CD14-positive monocyte (primary cell): ENCODE measurements around the gene TBL3. TPM values are rescaled to one million over a fixed set of nuclear protein-coding genes. Genes with fewer than 3 reads are reported as not detected.

Experiments
- DNase-seq, 3 donors: peaks; one replicate each; pipeline ENCODE4 v3.0.0-alpha.2; 2011 to 2022
- H2AFZ ChIP-seq: 2 replicates; pipeline ENCODE4 v1.6.0; 2012; ENCODE audit warnings: mild to moderate bottlenecking, low read depth, low read length, inconsistent platforms; ENCODE audit not compliant: insufficient read depth, poor library complexity, severe bottlenecking
- H3K27ac ChIP-seq, 2 donors: 1 replicate in 1 of 2; 2 replicates in 1 of 2; pipeline ENCODE4 v1.5.1; 2012 to 2013; ENCODE audit warnings: low read length in 2 of 2, control low read depth in 1 of 2, inconsistent platforms in 1 of 2, low read depth in 1 of 2, mild to moderate bottlenecking in 1 of 2
- H3K27me3 ChIP-seq, 2 donors: one replicate each; pipeline versions ENCODE4 v1.6.0 to v1.6.1; 2011 to 2013; ENCODE audit warnings: low read length in 2 of 2; ENCODE audit not compliant: control insufficient read depth in 2 of 2, insufficient read depth in 2 of 2
- H3K36me3 ChIP-seq, 2 donors: replicated peaks in 1 of 2; 1 replicate in 1 of 2; 2 replicates in 1 of 2; pipeline versions ENCODE4 v1.5.1 to v1.6.1; 2012 to 2013; ENCODE audit warnings: low read length in 2 of 2, control low read depth in 1 of 2, inconsistent platforms in 1 of 2, mild to moderate bottlenecking in 1 of 2; ENCODE audit not compliant: insufficient read depth in 2 of 2, control insufficient read depth in 1 of 2
- H3K4me1 ChIP-seq, 2 donors: 1 replicate in 1 of 2; 2 replicates in 1 of 2; pipeline versions ENCODE4 v1.5.1 to v1.6.1; 2012 to 2013; ENCODE audit warnings: low read length in 2 of 2, control low read depth in 1 of 2, inconsistent platforms in 1 of 2, mild to moderate bottlenecking in 1 of 2, moderate library complexity in 1 of 2; ENCODE audit not compliant: insufficient read depth in 2 of 2, control insufficient read depth in 1 of 2
- H3K4me2 ChIP-seq: replicated peaks from 2 replicates; pipeline ENCODE3; 2012; ENCODE audit warnings: low read length, moderate library complexity, mild to moderate bottlenecking; ENCODE audit not compliant: poor library complexity, severe bottlenecking; ENCODE audit errors: extremely low read depth
- H3K4me3 ChIP-seq, 3 experiments: fragments of 200-600 bp in 1 of 3; sonication (generic) in 1 of 3; replicated peaks in 1 of 3; 1 replicate in 2 of 3; 2 replicates in 1 of 3; pipeline ENCODE4 v1.5.1; 2011 to 2013; ENCODE audit warnings: low read length in 3 of 3, mild to moderate bottlenecking in 3 of 3, control low read depth in 2 of 3, low read depth in 2 of 3, inconsistent platforms in 1 of 3, moderate library complexity in 1 of 3
- H3K79me2 ChIP-seq: 2 replicates; pipeline ENCODE4 v1.6.0; 2012; ENCODE audit warnings: mild to moderate bottlenecking, control low read depth, inconsistent platforms, low read length, moderate library complexity; ENCODE audit not compliant: insufficient read depth
- H3K9ac ChIP-seq: 2 replicates; pipeline ENCODE4 v1.6.0; 2017; ENCODE audit warnings: low read length, mild to moderate bottlenecking; ENCODE audit not compliant: insufficient read depth, poor library complexity, severe bottlenecking
- H3K9me3 ChIP-seq, 2 donors: replicated peaks in 1 of 2; 1 replicate in 1 of 2; 2 replicates in 1 of 2; pipeline versions ENCODE4 v1.5.1 to v1.6.1; 2012 to 2013; ENCODE audit warnings: low read length in 2 of 2, control low read depth in 1 of 2; ENCODE audit not compliant: control insufficient read depth in 1 of 2, insufficient read depth in 1 of 2
- H4K20me1 ChIP-seq: 2 replicates; pipeline ENCODE4 v1.6.0; 2012; ENCODE audit warnings: mild to moderate bottlenecking, low read length, control low read depth, moderate library complexity; ENCODE audit not compliant: insufficient read depth
- H3K27ac Mint-ChIP-seq, 7 donors: one replicate each; pipeline ENCODE4 v1.8.0; 2020; ENCODE audit warnings: mild to moderate bottlenecking in 7 of 7, mixed read lengths in 7 of 7, moderate library complexity in 6 of 7, inconsistent platforms in 2 of 7
- H3K27me3 Mint-ChIP-seq, 3 donors: one replicate each; pipeline ENCODE4 v1.8.0; 2021 to 2022; ENCODE audit warnings: low read depth in 3 of 3, mild to moderate bottlenecking in 3 of 3, mixed read lengths in 3 of 3, moderate library complexity in 3 of 3, inconsistent platforms in 1 of 3
- H3K36me3 Mint-ChIP-seq, 2 donors: one replicate each; pipeline ENCODE4 v1.8.0; 2020; ENCODE audit warnings: mixed read lengths in 2 of 2, inconsistent platforms in 1 of 2, mild to moderate bottlenecking in 1 of 2
- H3K4me1 Mint-ChIP-seq: one replicate; pipeline ENCODE4 v1.8.0; 2020; ENCODE audit warnings: mild to moderate bottlenecking, mixed read lengths
- H3K4me3 Mint-ChIP-seq, 2 donors: one replicate each; pipeline ENCODE4 v1.8.0; 2020; ENCODE audit warnings: mild to moderate bottlenecking in 2 of 2, mixed read lengths in 2 of 2, moderate library complexity in 1 of 2
- H3K9me3 Mint-ChIP-seq, 7 donors: one replicate each; pipeline ENCODE4 v1.8.0; 2020 to 2022; ENCODE audit warnings: mixed read lengths in 7 of 7, mild to moderate bottlenecking in 6 of 7, moderate library complexity in 6 of 7, inconsistent platforms in 2 of 7
- WGBS: methylation state at CpG from one replicate; pipeline ENCODE4 v1.1.5; 2013; ENCODE audit warnings: missing lambda C conversion rate; ENCODE audit not compliant: insufficient coverage; 5-methylcytosine and 5-hydroxymethylcytosine counted together
- intact Hi-C, 2 donors: fragments of 100-400 bp; cut with micrococcal nuclease; formaldehyde crosslinking; loops; one replicate each; pipeline versions ENCODE4 v1.15.0 to v1.15.1; 2023
- polyA plus RNA-seq, 3 donors: library from polyadenylated mRNA; depleted of rRNA in 1 of 3; unstranded in 2 of 3; stranded (reverse) in 1 of 3; fragments of 300-500 nt in 2 of 3; fragments of >200 nt in 1 of 3; fragmentation: Illumina TruSeq in 2 of 3; gene quantifications; 1 replicate in 2 of 3; 2 replicates in 1 of 3; pipeline ENCODE4 v1.2.3, GENCODE V29; 2012 to 2021
- TF ChIP-seq, protein P1 (sequence below): fragments of 200-600 bp; IDR thresholded peaks from one replicate; pipeline ENCODE4 v1.8.0; 2022; ENCODE audit warnings: antibody characterized with exemption, mild to moderate bottlenecking

TBL3 gene
- polyA plus RNA-seq, 3 donors = 33.9 to 37.8 (median 36.0) TPM

GRCh38 chr16:1968146-1968953 lies 3.5 kb upstream of the TBL3 start:
- 92% methylated on average over 40 of the region's 41 CpGs for WGBS
- TF ChIP-seq, protein P1, sequence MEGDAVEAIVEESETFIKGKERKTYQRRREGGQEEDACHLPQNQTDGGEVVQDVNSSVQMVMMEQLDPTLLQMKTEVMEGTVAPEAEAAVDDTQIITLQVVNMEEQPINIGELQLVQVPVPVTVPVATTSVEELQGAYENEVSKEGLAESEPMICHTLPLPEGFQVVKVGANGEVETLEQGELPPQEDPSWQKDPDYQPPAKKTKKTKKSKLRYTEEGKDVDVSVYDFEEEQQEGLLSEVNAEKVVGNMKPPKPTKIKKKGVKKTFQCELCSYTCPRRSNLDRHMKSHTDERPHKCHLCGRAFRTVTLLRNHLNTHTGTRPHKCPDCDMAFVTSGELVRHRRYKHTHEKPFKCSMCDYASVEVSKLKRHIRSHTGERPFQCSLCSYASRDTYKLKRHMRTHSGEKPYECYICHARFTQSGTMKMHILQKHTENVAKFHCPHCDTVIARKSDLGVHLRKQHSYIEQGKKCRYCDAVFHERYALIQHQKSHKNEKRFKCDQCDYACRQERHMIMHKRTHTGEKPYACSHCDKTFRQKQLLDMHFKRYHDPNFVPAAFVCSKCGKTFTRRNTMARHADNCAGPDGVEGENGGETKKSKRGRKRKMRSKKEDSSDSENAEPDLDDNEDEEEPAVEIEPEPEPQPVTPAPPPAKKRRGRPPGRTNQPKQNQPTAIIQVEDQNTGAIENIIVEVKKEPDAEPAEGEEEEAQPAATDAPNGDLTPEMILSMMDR = no peak
- H3K36me3 Mint-ChIP-seq = peaks cover 4 to 6% of the 10 kb centered on the region in 2 donors
- Histone ChIP-seq H3K79me2 (peaks cover 36% of the 10 kb centered on the region), H3K4me1 (peaks cover 34 to 39% of the 10 kb centered on the region in 2 donors), H3K27ac (no peak overlapping the region), H3K27me3 (no peaks in the 10 kb centered on the region), H4K20me1 (peaks cover 9% of the 10 kb centered on the region), H3K36me3 (no peaks in the 10 kb centered on the region), H3K9me3 (no peaks in the 10 kb centered on the region), H2AFZ (no peak overlapping the region), H3K4me2 (no peak overlapping the region), H3K4me3 (no peak overlapping the region), H3K9ac (no peak overlapping the region)
- peaks cover 35% of the 10 kb centered on the region for H3K4me1 Mint-ChIP-seq
- peak overlapping the region in 1 of 2 donors; percentile 20 for H3K4me3 Mint-ChIP-seq
- intact Hi-C loops = no loop called here
- H3K9me3 Mint-ChIP-seq = peaks cover 0 to 2% (median 0%) of the 10 kb centered on the region in 7 donors
- peaks cover 0 to 2% (median 0%) of the 10 kb centered on the region in 3 donors for H3K27me3 Mint-ChIP-seq
- no peak for DNase-seq
- H3K27ac Mint-ChIP-seq = no peak overlapping the region

DNA sequence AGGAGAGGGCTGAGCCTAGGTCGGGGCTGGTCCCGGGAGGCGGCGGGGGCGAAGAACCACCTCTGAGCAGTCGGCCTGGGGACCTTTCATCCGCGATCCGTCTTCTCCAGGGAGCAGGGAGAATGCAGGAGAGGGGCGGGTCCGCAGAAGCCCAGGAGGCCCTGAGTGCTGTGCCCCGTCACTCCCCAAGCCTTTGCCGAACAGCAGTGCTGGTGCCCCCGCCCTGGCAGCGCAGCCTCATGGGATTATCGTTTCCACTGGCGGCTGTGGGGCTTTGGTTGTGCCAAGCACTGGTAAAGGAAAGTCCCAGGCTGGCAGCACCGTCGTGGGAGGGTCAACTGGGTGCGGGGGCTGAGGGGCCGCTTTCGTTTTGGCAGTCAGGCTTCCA lies 631 bp downstream of the TBL3 start:
- H3K4me3 ChIP-seq = peak overlapping the region; percentile 65 to 95 (median 70)
- DNase-seq = no peak
- no peaks in the 10 kb centered on the region for H3K9me3 ChIP-seq
- no peaks in the 10 kb centered on the region for H4K20me1 ChIP-seq
- H2AFZ ChIP-seq = peak overlapping the region; percentile 99
- H3K4me2 ChIP-seq = peak overlapping the region; percentile 95
- Mint-ChIP-seq H3K4me3 (peak overlapping the region; percentile 91), H3K27ac (peak overlapping the region in 6 of 7 donors; percentile 42 to 98 (median 98)), H3K36me3 (peaks cover 31 to 35% of the 10 kb centered on the region in 2 donors), H3K27me3 (peaks cover 0 to 2% (median 1%) of the 10 kb centered on the region in 3 donors), H3K9me3 (peaks cover 0 to 2% (median 0%) of the 10 kb centered on the region in 7 donors), H3K4me1 (peaks cover 21% of the 10 kb centered on the region)
- peaks cover 33 to 34% of the 10 kb centered on the region in 2 donors for H3K36me3 ChIP-seq
- peaks cover 18 to 20% of the 10 kb centered on the region in 2 donors for H3K4me1 ChIP-seq
- peaks cover 11% of the 10 kb centered on the region for H3K79me2 ChIP-seq
- peak overlapping the region in 1 of 2 donors; percentile 95 for H3K27ac ChIP-seq
- peak overlapping the region; percentile 90 for H3K9ac ChIP-seq
- 6% methylated on average over 22 of the region's 22 CpGs for WGBS
- TF ChIP-seq, protein P1 = no peak
- intact Hi-C loops = no loop called here
- no peaks in the 10 kb centered on the region for H3K27me3 ChIP-seq
